Thyroid gland (tissue), 4 donors: ENCODE results near the gene CALHM2. TPM values are rescaled to one million over a fixed set of nuclear protein-coding genes. Genes with fewer than 3 reads are reported as not detected.

Experiments used
- DNase-seq, 2 donors: peaks; one replicate each; pipeline ENCODE4 v3.0.0-alpha.2; 2019
- H3K27ac ChIP-seq, 3 donors: fragments of 200-600 bp; sonication (generic); 1 replicate in 2 of 3; 2 replicates in 1 of 3; pipeline ENCODE4 v1.5.1; 2016 to 2019; ENCODE audit warnings: mild to moderate bottlenecking in 1 of 3, moderate library complexity in 1 of 3
- H3K27me3 ChIP-seq: fragments of 200-600 bp; sonication (generic); one replicate; pipeline ENCODE4 v1.5.1; 2019
- H3K36me3 ChIP-seq, 2 donors: fragments of 200-600 bp; sonication (generic); one replicate each; pipeline ENCODE4 v1.5.1; 2016 to 2019
- H3K4me1 ChIP-seq, 2 donors: fragments of 200-600 bp; sonication (generic); one replicate each; pipeline ENCODE4 v1.5.1; 2017 to 2019
- H3K4me3 ChIP-seq, 3 donors: fragments of 200-600 bp; sonication (generic); replicated peaks in 1 of 3; 1 replicate in 2 of 3; 2 replicates in 1 of 3; pipeline ENCODE4 v1.5.1; 2016; ENCODE audit warnings: mild to moderate bottlenecking in 1 of 3
- H3K9me3 ChIP-seq: fragments of 200-600 bp; sonication (generic); one replicate; pipeline ENCODE4 v1.5.1; 2017
- POLR2A ChIP-seq, 2 donors: fragments of 450-650 bp; IDR thresholded peaks; one replicate each; pipeline ENCODE4 v1.6.1; 2017; ENCODE audit warnings: antibody characterized with exemption in 2 of 2, mild to moderate bottlenecking in 2 of 2, moderate library complexity in 1 of 2
- WGBS, 2 donors: methylation state at CpG; one replicate each; pipeline ENCODE4 v1.1.5; 2017; 5-methylcytosine and 5-hydroxymethylcytosine counted together
- intact Hi-C: fragments of 100-400 bp; cut with DNase I; formaldehyde crosslinking; loops from one replicate; pipeline ENCODE4 v1.15.1; 2023
- total RNA-seq, 4 donors: library from RNA; depleted of rRNA; stranded (reverse); fragments of >200 nt; gene quantifications; one replicate each; pipeline ENCODE4 v1.2.3, GENCODE V29; 2016
- TF ChIP-seq, protein P1 (sequence below), 6 experiments: fragments of 200-600 bp in 3 of 6; fragments of 450-650 bp in 3 of 6; sonication (generic) in 3 of 6; IDR thresholded peaks; one replicate each; pipeline ENCODE4 v1.5.1; 2016 to 2019; ENCODE audit warnings: antibody characterized with exemption in 6 of 6, mild to moderate bottlenecking in 2 of 6, inconsistent platforms in 1 of 6, moderate library complexity in 1 of 6

CALHM2 gene, protein sequence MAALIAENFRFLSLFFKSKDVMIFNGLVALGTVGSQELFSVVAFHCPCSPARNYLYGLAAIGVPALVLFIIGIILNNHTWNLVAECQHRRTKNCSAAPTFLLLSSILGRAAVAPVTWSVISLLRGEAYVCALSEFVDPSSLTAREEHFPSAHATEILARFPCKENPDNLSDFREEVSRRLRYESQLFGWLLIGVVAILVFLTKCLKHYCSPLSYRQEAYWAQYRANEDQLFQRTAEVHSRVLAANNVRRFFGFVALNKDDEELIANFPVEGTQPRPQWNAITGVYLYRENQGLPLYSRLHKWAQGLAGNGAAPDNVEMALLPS
- 10 to 100 TPM; 16.0 to 47.3 (median 32.8) TPM for total RNA-seq

DNA sequence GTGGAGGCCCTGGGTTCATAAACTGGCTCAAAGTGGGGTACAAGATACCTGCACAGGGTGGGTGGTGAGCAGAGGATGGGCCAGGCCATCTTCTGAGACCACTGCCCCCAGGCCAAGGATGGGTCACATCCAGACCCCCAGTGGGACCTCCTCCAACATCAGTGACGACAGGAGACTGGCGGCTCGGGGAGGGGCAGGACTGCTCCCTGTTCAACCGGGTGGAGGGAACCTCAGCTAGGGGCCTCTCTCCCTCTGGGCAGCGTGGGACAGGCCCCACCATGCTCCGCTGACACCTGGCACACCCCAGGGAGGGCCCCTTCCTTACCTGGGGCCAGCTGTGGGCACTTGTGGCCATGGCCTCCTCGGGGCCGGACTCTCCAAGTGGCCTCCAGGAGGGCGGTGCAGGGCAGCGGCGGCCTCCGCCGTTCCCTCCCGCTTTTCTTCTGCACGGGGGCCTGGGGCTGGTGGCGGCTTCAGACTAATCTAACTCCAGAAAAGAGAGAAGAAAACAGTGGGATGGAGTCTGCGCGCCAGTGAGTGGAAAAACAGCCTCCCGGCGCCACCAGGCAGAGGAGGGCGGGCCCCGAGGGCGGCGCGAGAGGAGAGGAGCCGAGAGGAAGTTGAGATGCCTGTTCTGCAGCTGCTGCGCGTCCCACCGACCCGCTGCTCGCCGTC lies at the start of gene CALHM2:
Gene CALHM2 (minus strand): TSS at position 540 of the 675 bp plus-strand sequence. CDS start 2,429 bp downstream, outside the sequence.
- DNase-seq, result peak; percentile 47 to 53
- Histone ChIP-seq H3K4me3 (peak within 1 kb of the TSS in 2 of 3 donors; percentile 57 to 66), H3K4me1 (peaks cover 6 to 28% of the 10 kb centered on the region in 2 donors), H3K27me3 (no peaks in the 10 kb centered on the region), H3K27ac (peak within 1 kb of the TSS; percentile 64 to 85 (median 81)), H3K36me3 (peaks cover 13 to 16% of the 10 kb centered on the region in 2 donors), H3K9me3 (no peaks in the 10 kb centered on the region)
- TF ChIP-seq POLR2A (IDR thresholded peaks at IDR 0.05), result no peak
- TF ChIP-seq, protein P1, sequence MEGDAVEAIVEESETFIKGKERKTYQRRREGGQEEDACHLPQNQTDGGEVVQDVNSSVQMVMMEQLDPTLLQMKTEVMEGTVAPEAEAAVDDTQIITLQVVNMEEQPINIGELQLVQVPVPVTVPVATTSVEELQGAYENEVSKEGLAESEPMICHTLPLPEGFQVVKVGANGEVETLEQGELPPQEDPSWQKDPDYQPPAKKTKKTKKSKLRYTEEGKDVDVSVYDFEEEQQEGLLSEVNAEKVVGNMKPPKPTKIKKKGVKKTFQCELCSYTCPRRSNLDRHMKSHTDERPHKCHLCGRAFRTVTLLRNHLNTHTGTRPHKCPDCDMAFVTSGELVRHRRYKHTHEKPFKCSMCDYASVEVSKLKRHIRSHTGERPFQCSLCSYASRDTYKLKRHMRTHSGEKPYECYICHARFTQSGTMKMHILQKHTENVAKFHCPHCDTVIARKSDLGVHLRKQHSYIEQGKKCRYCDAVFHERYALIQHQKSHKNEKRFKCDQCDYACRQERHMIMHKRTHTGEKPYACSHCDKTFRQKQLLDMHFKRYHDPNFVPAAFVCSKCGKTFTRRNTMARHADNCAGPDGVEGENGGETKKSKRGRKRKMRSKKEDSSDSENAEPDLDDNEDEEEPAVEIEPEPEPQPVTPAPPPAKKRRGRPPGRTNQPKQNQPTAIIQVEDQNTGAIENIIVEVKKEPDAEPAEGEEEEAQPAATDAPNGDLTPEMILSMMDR (IDR thresholded peaks at IDR 0.05), result no peak
- intact Hi-C loops, result no loop called here
- 0 to 2% methylated on average over 19 to 26 of the region's 32 CpGs for WGBS, 2 donors

DNA sequence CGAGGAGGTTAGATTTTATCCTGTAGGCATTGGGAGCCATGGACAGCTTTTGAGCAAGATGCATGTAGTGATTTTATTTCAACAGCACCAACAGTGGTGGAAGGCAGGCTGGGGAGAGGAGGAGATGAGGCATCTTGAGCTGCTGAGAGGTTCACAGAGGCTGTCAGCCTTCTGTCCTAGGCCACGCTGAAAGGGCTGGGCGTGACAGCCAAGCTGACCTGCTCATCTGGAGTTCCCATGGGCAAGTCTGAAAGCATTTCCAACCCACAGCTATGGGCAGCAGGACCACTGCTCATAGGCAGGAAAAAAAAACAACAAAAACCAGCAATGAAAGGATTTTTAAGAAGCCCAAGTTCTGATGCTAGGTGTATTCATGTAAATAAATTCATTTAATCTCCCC lies 49.0 kb upstream of the CALHM2 start:
- H3K36me3 ChIP-seq, result no peaks in the 10 kb centered on the region
- peaks cover 0 to 6% of the 10 kb centered on the region in 2 donors for H3K4me1 ChIP-seq
- WGBS, 2 donors, result 90 to 91% methylated on average over 3 of the region's 3 CpGs
- H3K27me3 ChIP-seq, result no peaks in the 10 kb centered on the region
- H3K27ac ChIP-seq, result no peak overlapping the region
- H3K9me3 ChIP-seq, result no peaks in the 10 kb centered on the region
- DNase-seq, result no peak
- intact Hi-C loops, result no loop called here
- TF ChIP-seq POLR2A (IDR thresholded peaks at IDR 0.05), result no peak
- TF ChIP-seq, protein P1 (IDR thresholded peaks at IDR 0.05), result no peak
- no peak overlapping the region for H3K4me3 ChIP-seq

DNA sequence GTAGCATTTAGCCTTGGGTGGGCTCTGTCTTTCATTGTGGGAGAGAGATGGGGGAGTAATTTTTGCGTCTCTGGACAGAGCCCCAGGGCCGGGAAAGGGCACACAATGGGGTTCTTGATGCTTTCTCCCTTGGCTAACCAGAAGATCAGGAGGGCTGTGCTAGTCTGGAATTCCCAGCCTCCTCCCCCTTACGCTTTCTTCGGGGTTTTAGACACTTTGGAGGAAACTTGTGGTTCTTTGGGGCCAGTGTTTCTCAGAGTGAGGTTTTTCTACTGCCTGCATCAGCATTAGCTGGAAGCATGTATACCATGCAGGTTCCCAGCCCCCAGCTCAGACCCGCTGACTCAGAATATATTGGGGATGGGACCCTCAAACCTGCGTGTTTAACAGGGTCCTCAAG lies 48.3 kb upstream of the CALHM2 start:
- no peaks in the 10 kb centered on the region for H3K9me3 ChIP-seq
- DNase-seq, result no peak
- 53 to 67% methylated on average over 5 to 6 of the region's 6 CpGs for WGBS, 2 donors
- no peak for TF ChIP-seq POLR2A (IDR thresholded peaks at IDR 0.05)
- TF ChIP-seq, protein P1 (IDR thresholded peaks at IDR 0.05), result no peak
- intact Hi-C loops, result no loop called here
- no peaks in the 10 kb centered on the region for H3K27me3 ChIP-seq
- peaks cover 0 to 6% of the 10 kb centered on the region in 2 donors for H3K4me1 ChIP-seq
- no peak overlapping the region for H3K27ac ChIP-seq
- H3K4me3 ChIP-seq, result no peak overlapping the region
- no peaks in the 10 kb centered on the region for H3K36me3 ChIP-seq

DNA sequence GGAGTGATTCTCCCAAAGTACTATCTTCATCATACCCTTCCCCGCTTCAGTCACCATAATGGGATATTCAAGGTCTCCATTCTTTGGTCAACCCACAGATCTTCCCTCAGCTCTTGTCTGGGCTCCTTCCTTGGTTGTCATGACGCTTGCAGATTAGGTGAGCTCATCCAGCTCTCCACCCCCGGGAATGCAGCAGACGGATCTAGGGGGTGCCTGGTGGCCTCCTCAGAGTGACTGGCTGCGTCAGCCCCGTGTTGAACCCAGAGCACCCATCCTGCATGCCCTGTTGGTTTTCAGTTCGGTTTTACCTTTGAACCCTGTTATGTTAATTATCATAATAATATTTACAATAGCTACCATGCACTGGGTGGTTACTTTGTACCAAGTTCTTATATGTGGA lies 47.7 kb upstream of the CALHM2 start:
- no peak overlapping the region for H3K27ac ChIP-seq
- H3K4me3 ChIP-seq, result no peak overlapping the region
- intact Hi-C loops, result no loop called here
- 58 to 64% methylated on average over 7 of the region's 7 CpGs for WGBS, 2 donors
- no peak for DNase-seq
- H3K36me3 ChIP-seq, result no peaks in the 10 kb centered on the region
- H3K27me3 ChIP-seq, result peaks cover 2% of the 10 kb centered on the region
- H3K9me3 ChIP-seq, result no peaks in the 10 kb centered on the region
- H3K4me1 ChIP-seq, result peaks cover 0 to 6% of the 10 kb centered on the region in 2 donors
- no peak for TF ChIP-seq POLR2A (IDR thresholded peaks at IDR 0.05)
- TF ChIP-seq, protein P1 (IDR thresholded peaks at IDR 0.05), result no peak
